Activated CD4-positive, alpha-beta memory T cell treated with anti-CD3 and anti-CD28 coated beads for 36 hours (primary cell): Measurements from ENCODE around the gene CALY. TPM values are rescaled to one million over a fixed set of nuclear protein-coding genes. Genes with fewer than 3 reads are reported as not detected.
A peak's percentile ranks its signal among the peaks of the same experiment; 100 is the strongest.

Source experiments
- CTCF ChIA-PET: fragments of 350-600 bp; sonication (Branson Sonifier 250); formaldehyde crosslinking; loops from one replicate; lab custom pipeline; 2021; ENCODE audit warnings: antibody characterized with exemption, inconsistent platforms; lab: Charles Lee
- POLR2A ChIA-PET: fragments of 350-600 bp; sonication (Branson Sonifier 250); formaldehyde crosslinking; loops from one replicate; lab custom pipeline; 2021; ENCODE audit warnings: antibody characterized with exemption; lab: Charles Lee
- DNase-seq: peaks from one replicate; pipeline ENCODE4 v3.0.0-alpha.2; 2020
- H3K27ac Mint-ChIP-seq: one replicate; pipeline ENCODE4 v1.8.0; 2021; ENCODE audit warnings: mixed read lengths
- H3K27me3 Mint-ChIP-seq: one replicate; pipeline ENCODE4 v1.8.0; 2021; ENCODE audit warnings: mixed read lengths
- H3K36me3 Mint-ChIP-seq: one replicate; pipeline ENCODE4 v1.8.0; 2021; ENCODE audit warnings: mixed read lengths
- H3K4me1 Mint-ChIP-seq: one replicate; pipeline ENCODE4 v1.8.0; 2021; ENCODE audit warnings: low read depth, mixed read lengths
- H3K4me3 Mint-ChIP-seq: one replicate; pipeline ENCODE4 v1.8.0; 2021; ENCODE audit warnings: mild to moderate bottlenecking, mixed read lengths
- H3K9me3 Mint-ChIP-seq: one replicate; pipeline ENCODE4 v1.8.0; 2021; ENCODE audit warnings: mixed read lengths
- intact Hi-C: fragments of 100-400 bp; cut with micrococcal nuclease; formaldehyde crosslinking; loops from one replicate; pipeline ENCODE4 v1.15.1; 2023
- total RNA-seq, 2 experiments: library from RNA; stranded (reverse); gene quantifications; one replicate each; pipeline ENCODE4 v1.2.3, GENCODE V29; 2021

Gene CALY
- total RNA-seq, 2 experiments from 2014 or later = not detected

DNA sequence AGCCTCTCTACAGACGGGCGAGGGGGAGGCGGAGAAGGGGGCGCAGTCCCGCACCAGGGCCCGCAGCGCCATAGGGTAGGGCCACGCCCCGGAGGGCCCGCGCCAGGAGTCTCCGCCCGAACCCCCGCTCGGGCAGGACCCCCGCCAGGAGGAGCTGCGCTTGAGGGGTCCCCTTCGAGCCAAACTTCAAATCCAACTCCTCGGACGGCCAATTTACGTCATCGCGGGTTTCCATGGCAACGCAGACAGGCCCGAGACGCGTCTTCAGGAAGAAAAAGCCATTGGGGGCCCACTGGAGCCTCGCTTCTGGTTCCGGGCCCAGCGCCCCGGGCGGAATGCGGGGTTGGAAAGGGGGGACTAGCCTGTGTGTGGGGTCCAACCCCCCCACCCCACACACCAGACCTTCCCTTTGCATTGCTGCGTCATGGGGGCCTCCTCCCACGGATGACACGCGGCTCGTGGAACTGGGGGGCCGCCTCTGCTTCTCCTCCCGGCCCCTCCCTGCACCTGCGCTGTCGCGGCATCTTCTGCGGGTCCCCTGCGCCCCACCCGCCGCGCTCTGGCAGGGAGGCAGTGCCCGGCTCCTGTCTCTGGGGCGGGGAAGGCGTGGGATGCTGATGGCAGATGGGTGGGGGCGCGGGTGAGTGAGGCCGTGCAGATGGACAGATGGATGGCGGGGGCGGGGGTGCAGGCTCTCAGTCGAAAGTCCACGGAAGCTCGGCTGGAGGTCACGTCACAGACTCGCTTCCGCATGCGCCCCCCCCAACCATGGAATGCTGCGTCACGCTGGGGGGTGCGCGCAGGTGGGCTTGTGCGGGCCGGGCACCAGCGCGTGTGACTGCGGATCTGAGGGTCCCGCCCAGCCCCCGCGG is 1.2 kb downstream of the CALY start:
- peak; percentile 81 for DNase-seq
- intact Hi-C loops = no loop called here
- Mint-ChIP-seq H3K27ac (no peak overlapping the region), H3K9me3 (no peaks in the 10 kb centered on the region), H3K4me3 (peak overlapping the region; percentile 35), H3K36me3 (no peaks in the 10 kb centered on the region), H3K27me3 (peaks cover 9% of the 10 kb centered on the region), H3K4me1 (peaks cover 5% of the 10 kb centered on the region)
- CTCF ChIA-PET = no interaction called here
- POLR2A ChIA-PET = interaction anchor here (0.9 kb wide), 1 partner anchor 11 kb away, joined by 3 read pairs; the partner anchor contains the start of gene PRAP1

DNA sequence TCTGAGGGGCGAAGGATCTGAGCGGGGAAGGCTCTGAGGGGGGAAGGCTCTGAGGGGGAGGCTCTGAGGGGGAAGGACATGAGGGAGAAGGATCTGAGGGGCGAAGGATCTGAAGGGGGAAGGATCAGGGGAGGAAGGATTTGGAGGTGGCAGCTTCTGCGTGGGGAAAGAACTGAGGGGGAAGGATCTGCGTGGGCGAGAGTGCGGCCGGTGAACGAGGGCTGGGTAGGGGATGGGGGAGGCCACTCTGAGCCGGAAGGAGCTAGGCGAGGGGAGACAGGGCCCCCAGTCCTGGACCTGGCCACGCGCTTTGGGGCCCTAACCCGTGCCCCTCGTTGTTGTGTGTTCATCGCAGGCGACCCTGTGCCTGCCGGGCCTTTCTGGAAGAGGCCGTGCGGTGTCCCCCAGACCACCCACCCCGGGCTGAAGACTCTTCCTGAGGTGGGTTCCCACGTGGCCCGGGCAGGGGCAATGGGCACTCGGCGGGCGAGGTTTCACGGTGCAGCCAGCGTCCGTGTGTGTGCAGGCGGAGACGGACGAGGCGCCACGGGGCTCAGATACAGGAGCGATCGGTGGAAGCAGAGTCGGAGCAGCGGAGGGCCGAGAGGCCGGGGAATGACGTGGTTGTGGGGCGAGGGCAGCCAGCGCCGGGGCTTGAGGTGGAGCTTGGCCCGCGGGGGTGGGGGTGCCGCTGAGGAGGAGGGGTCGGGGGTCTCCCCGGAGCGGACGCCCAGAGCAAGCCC is 2.0 kb downstream of the CALY start:
- H3K9me3 Mint-ChIP-seq = no peaks in the 10 kb centered on the region
- no peaks in the 10 kb centered on the region for H3K36me3 Mint-ChIP-seq
- CTCF ChIA-PET = no interaction called here
- peak; percentile 27 for DNase-seq
- intact Hi-C loops = no loop called here
- POLR2A ChIA-PET = no interaction called here
- peak overlapping the region; percentile 64 for H3K4me3 Mint-ChIP-seq
- H3K27me3 Mint-ChIP-seq = peaks cover 9% of the 10 kb centered on the region
- H3K4me1 Mint-ChIP-seq = peaks cover 8% of the 10 kb centered on the region
- H3K27ac Mint-ChIP-seq = no peak overlapping the region

DNA sequence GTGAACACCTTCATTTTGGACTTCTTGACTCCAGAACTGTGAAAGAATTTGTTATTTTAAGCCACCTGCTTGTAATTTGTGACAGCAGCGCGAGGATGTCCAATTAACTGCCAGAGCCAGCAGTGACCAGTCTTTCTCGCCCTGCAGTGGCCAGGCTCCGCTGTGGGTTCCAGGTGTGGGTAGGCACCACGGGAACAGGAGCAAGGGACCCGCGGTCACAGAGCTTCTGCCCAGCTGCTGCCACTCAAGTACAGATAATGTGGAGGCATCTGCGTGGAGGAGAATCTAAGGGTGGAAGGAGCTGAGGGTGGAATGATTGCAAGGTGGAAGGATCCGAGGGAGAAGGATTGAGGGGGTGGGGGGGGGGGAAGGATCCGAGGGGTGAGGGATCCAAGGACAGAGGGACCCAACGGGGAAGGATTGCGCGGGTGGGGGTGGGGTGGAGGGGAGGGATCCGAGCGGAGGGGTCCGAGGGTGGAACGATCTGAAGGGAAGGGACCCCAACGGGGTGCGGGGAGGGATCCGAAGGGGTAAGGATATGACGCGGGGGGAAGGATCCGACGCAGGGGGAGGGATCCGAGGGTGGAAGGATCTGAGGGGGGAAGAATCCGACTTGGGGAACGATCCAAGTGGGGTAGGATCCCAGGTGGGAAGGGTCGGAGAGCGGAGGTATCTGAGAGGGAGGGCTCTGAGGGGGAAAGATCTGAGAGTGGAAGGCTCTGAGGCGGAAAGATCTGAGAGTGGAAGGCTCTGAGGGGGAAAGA is 3.6 kb downstream of the CALY start:
- Mint-ChIP-seq H3K9me3 (no peaks in the 10 kb centered on the region), H3K27ac (no peak overlapping the region), H3K36me3 (no peaks in the 10 kb centered on the region), H3K27me3 (peaks cover 14% of the 10 kb centered on the region), H3K4me1 (peaks cover 8% of the 10 kb centered on the region), H3K4me3 (no peak overlapping the region)
- no peak for DNase-seq
- POLR2A ChIA-PET = no interaction called here
- CTCF ChIA-PET = no interaction called here
- intact Hi-C loops = no loop called here

DNA sequence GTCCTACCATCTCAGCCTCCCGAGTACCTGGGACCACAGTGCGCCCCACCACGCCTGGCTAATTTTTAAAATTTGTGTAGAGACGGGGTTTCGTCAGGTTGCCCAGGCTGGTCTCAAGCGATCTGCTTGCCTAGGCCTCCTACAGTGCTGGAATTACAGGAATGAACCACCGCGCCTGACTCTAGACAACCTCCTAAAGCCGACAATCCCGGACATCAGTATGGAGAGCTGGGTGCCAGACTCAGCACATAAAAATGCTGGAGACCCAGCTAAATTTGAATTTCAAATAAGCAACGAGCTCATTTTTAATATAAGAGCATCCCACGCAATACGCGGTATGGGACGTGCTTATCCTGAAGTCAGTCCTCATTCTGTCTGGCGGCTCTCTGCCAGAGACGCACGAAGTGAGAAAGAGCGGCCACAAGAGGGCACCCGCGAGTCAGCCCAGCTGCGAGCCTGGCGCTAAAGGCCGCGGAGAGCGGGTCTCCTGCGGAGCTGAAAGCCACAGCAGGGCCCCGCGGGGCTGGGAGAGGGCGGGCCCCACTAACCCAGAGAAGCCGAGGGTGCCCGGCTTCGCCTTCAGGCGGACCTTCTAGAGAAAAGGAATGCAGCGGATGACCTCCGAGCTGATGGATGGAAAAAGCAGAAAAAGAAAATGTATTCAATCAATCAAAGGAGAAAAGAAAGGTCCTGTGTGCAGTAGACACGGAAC is 7.0 kb downstream of the CALY start:
- H3K4me3 Mint-ChIP-seq = peak overlapping the region; percentile 35
- intact Hi-C loops = loop anchor here (2.0 to 10.0 kb wide), 3 partner anchors 59 to 193 kb away; no protein-coding TSS in a partner anchor
- H3K36me3 Mint-ChIP-seq = no peaks in the 10 kb centered on the region
- H3K27me3 Mint-ChIP-seq = peaks cover 30% of the 10 kb centered on the region
- POLR2A ChIA-PET = interaction anchor here (0.7 to 1.0 kb wide), 2 partner anchors 83 to 90 kb away, joined by 3 read pairs; no protein-coding TSS in a partner anchor
- CTCF ChIA-PET = interaction anchor here (0.7 to 3.8 kb wide), 45 partner anchors 9 to 424 kb away, joined by 3 to 30 read pairs (median 4); partner anchors contain the start of genes ECHS1, FUOM, MTG1 and PRAP1
- no peak overlapping the region for H3K27ac Mint-ChIP-seq
- DNase-seq = peak; percentile 90
- no peaks in the 10 kb centered on the region for H3K9me3 Mint-ChIP-seq
- peaks cover 7% of the 10 kb centered on the region for H3K4me1 Mint-ChIP-seq

DNA sequence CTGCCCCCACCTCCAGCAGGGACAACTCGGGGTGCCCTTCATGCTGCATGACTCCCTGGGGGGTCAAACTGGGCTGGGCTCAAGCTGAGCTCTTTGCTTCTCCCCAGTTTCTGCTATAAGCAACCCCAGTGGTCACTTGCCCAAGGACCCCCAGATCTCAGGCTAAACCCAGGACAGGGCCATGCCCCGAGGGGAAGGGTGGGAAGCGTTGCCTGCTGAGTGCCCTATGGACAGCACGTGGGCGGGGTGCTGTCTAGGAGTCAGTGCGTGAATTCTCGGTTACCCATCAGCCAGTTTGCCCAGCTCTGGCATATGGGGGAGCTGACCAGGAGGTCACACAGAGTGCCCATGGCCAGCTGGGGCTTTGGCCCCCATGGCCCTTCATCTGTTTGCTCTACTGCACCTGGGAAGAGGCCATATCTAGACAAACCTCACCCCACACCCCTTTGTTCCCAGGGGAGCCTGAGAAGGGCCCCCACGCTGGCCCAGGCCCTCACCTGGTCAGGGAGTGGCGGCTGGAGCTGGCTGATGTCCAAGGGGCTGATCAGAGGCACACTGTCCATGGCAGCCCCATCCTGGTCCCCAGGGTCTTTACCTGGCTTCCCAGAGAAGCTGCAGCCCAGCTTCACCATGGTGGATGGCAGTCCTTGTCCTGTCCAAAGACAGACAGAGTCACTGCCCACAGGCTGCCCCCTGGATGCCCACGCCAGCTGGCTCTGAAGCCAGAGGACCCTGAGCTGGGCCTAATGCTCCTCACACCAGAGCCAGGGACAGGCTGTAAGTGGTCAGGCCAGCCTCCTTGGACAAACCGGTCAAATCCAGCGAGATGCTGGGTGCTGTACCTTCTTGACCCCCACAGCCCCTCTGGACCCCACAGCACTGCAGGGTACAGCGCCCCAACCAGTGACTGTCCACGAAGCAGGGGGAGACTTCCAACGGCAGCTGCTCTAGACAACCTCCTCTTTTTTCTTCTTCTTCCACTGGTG is 8.0 kb downstream of the CALY start:
- Mint-ChIP-seq H3K27ac (no peak overlapping the region), H3K4me1 (peaks cover 5% of the 10 kb centered on the region), H3K4me3 (no peak overlapping the region), H3K9me3 (no peaks in the 10 kb centered on the region), H3K27me3 (peaks cover 27% of the 10 kb centered on the region), H3K36me3 (no peaks in the 10 kb centered on the region)
- DNase-seq = no peak
- intact Hi-C loops = loop anchor here (2.0 to 10.0 kb wide), 3 partner anchors 60 to 194 kb away; no protein-coding TSS in a partner anchor
- ChIA-PET POLR2A (interaction anchor here (0.7 kb wide), 1 partner anchor 84 kb away, joined by 3 read pairs; no protein-coding TSS in a partner anchor), CTCF (interaction anchor here (0.9 to 3.8 kb wide), 36 partner anchors 8 to 423 kb away, joined by 3 to 30 read pairs (median 5); partner anchors contain the start of genes FUOM, MTG1 and PRAP1)

DNA sequence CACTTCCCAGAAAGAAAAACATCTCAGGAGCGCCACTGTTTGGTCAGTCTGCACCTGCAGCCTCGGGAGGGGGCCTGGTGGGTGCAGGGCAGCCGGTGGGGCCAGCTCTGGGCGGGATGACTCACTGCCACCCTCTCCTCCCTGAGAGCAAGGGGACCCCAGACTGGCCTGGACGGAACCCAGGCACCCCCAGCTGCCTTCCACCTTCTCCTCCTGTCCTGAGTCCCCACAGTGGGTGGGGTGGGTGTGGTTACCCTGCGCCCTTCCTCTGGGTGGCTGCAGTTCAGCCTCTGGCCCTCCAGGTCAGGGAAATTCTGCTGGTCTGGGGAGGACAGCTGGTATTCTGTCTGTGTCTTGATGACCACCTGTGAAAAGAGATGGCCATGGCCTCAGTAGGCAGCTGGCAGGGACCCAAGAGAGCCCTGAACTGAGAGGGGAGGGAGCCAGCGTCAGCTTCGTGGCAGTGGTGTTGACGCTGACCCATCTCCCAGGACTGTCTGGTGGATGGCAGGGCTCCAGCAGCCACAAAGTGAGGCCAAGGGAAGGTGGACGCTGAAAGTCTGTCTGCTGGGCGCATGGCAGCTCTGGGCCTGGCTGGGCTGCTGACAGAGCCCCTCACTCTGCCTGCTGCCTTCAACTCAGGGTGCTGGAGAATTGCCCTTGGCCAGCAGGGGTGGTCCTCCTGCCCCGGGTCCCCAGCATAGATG is 8.9 kb downstream of the CALY start:
- intact Hi-C loops = loop anchor here (2.0 to 10.0 kb wide), 3 partner anchors 61 to 194 kb away; no protein-coding TSS in a partner anchor
- Mint-ChIP-seq H3K4me3 (no peak overlapping the region), H3K4me1 (peaks cover 5% of the 10 kb centered on the region), H3K27ac (no peak overlapping the region), H3K36me3 (no peaks in the 10 kb centered on the region), H3K27me3 (peaks cover 27% of the 10 kb centered on the region), H3K9me3 (no peaks in the 10 kb centered on the region)
- no peak for DNase-seq
- CTCF ChIA-PET = interaction anchor here (1.1 to 3.8 kb wide), 4 partner anchors 9 to 111 kb away, joined by 5 to 30 read pairs (median 10); no protein-coding TSS in a partner anchor
- POLR2A ChIA-PET = no interaction called here

DNA sequence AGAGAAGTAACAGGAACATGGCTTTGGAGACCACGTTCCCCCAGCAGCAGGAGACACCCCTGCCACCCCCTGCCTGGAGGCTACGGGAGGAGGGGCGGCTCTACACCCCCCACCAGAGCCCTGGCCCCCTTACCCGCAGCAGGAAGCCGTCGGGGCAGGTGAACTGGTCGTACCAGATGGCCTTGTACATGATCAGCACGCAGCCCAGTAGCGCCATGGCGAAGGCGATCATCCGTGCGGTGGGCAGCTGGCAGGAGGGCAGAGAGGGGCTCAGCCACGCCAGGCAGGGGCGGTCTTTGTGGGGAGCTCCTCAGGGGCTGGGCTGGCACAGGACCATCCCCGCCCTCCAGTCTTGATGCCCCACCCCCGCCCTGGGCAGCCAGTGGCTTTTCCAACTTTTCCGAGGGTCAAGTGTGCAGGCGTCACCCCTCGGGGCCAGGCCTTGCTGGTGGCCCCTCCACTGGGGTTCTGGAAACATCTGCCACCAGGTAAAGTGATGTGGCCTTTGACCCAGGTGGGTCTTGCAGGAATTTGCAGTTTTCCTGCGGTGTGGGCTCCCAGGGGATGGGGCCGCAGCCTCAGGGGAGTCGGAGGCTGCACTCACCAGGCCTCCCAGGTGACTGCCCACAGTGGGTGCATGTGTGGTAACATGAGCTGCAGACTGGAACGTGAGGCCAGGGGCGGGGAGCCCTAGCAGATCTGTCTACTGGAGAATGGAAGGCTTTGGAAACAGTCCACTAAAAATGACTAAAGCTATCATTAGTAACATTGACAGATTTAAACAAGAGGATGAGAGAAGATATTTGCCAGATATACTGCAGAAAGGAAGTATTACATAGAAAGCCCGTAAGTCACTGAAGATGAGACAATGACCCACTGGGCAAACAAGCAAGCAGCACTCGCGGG is 9.7 kb downstream of the CALY start:
- peaks cover 27% of the 10 kb centered on the region for H3K27me3 Mint-ChIP-seq
- no peak overlapping the region for H3K27ac Mint-ChIP-seq
- H3K9me3 Mint-ChIP-seq = no peaks in the 10 kb centered on the region
- intact Hi-C loops = loop anchor here (5.0 to 10.0 kb wide), 2 partner anchors 168 to 195 kb away; no protein-coding TSS in a partner anchor
- no peaks in the 10 kb centered on the region for H3K36me3 Mint-ChIP-seq
- H3K4me1 Mint-ChIP-seq = peaks cover 5% of the 10 kb centered on the region
- ChIA-PET CTCF (interaction anchor here (1.1 to 3.8 kb wide), 2 partner anchors 12 to 112 kb away, joined by 5 to 30 read pairs; no protein-coding TSS in a partner anchor), POLR2A (no interaction called here)
- no peak overlapping the region for H3K4me3 Mint-ChIP-seq
- DNase-seq = no peak

DNA sequence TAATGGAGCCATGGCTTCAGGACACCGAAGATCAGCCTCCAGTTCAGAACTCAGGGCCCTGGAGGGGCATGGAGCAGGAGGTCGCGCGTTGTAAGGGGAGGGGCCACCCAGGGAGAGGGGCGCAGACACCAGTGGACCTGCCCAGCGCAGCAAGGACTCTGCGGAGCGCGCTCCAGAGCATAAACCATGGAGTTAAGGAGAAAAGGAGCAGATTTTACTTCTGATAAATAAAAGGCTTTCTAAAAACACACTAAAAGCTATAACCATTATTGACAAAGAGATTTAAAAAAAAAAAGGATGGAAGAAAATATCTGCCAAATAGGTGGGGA is 10.5 kb downstream of the CALY start:
- H3K36me3 Mint-ChIP-seq = no peaks in the 10 kb centered on the region
- peaks cover 5% of the 10 kb centered on the region for H3K4me1 Mint-ChIP-seq
- POLR2A ChIA-PET = no interaction called here
- H3K27ac Mint-ChIP-seq = no peak overlapping the region
- H3K27me3 Mint-ChIP-seq = peaks cover 27% of the 10 kb centered on the region
- no peak overlapping the region for H3K4me3 Mint-ChIP-seq
- intact Hi-C loops = loop anchor here (5.0 to 10.0 kb wide), 2 partner anchors 169 to 196 kb away; no protein-coding TSS in a partner anchor
- H3K9me3 Mint-ChIP-seq = no peaks in the 10 kb centered on the region
- DNase-seq = no peak
- CTCF ChIA-PET = interaction anchor here (0.6 kb wide), 1 partner anchor 176 kb away, joined by 4 read pairs; no protein-coding TSS in a partner anchor
